K562 (cell line): ENCODE measurements around the gene SYNCRIP. TPM values are rescaled to one million over a fixed set of nuclear protein-coding genes. Genes with fewer than 3 reads are reported as not detected.
A peak's percentile ranks its signal among the peaks of the same experiment; 100 is the strongest.

ENCODE experiments used
- FUS ChIP-seq: fragments of 200-400 bp; formaldehyde crosslinking; optimal IDR thresholded peaks from 2 replicates; pipeline ENCODE3; 2017; ENCODE audit warnings: low read depth, low read length
- GABPB1 ChIP-seq: sonication (generic); formaldehyde crosslinking; IDR thresholded peaks from 2 replicates; pipeline ENCODE4 v1.8.0; 2022; ENCODE audit warnings: mild to moderate bottlenecking, missing genetic modification reagents
- KLF10 ChIP-seq: fragments of 250-450 bp; sonication (Bioruptor Pico); IDR thresholded peaks from 2 replicates; pipeline ENCODE4 v1.6.1; 2021; ENCODE audit warnings: matching md5 sums
- PRPF4 ChIP-seq: fragments of 200-400 bp; formaldehyde crosslinking; IDR thresholded peaks from one replicate; pipeline ENCODE4 v1.6.1; 2017; ENCODE audit warnings: low read length, low read depth, mild to moderate bottlenecking; ENCODE audit not compliant: insufficient read depth, poor library complexity, severe bottlenecking
- RBM15 ChIP-seq: fragments of 200-400 bp; formaldehyde crosslinking; IDR thresholded peaks from 2 replicates; pipeline ENCODE4 v1.6.1; 2018; ENCODE audit warnings: mild to moderate bottlenecking, low read length, moderate library complexity; ENCODE audit not compliant: insufficient read depth
- SMAD3 ChIP-seq: fragments of 450-650 bp; formaldehyde crosslinking; conservative IDR thresholded peaks from 2 replicates; pipeline ENCODE4 v1.4.0; 2020; ENCODE audit warnings: mild to moderate bottlenecking
- SMARCA5 ChIP-seq: fragments of 450-650 bp; IDR thresholded peaks from 2 replicates; pipeline ENCODE4 v1.6.1; 2016
- SRSF3 ChIP-seq: fragments of 200-400 bp; formaldehyde crosslinking; IDR thresholded peaks from 2 replicates; pipeline ENCODE4 v1.6.1; 2016; ENCODE audit warnings: mild to moderate bottlenecking, low read length, moderate library complexity; ENCODE audit not compliant: insufficient read depth
- TEAD4 ChIP-seq, 2 experiments: sonication (generic) in 1 of 2; formaldehyde crosslinking in 1 of 2; IDR thresholded peaks; 2 replicates each; pipeline versions ENCODE4 v1.6.1 to v1.8.0; 2012 to 2022; ENCODE audit warnings: borderline replicate concordance in 1 of 2, inconsistent platforms in 1 of 2, low read length in 1 of 2, mild to moderate bottlenecking in 1 of 2, missing genetic modification reagents in 1 of 2
- ZC3H11A ChIP-seq: IDR thresholded peaks from 2 replicates; pipeline ENCODE4 v1.6.1; 2012; ENCODE audit warnings: low read depth, low read length, improper control_type of control experiment
- ZEB2 ChIP-seq: fragments of 450-650 bp; IDR thresholded peaks from 2 replicates; pipeline ENCODE4 v1.6.1; 2016
- polyA plus RNA-seq, 8 experiments: library from polyadenylated mRNA; depleted of rRNA in 4 of 8; stranded (reverse) in 5 of 8; unstranded in 3 of 8; fragments of >200 nt; fragmentation: Nextera tagmentation in 2 of 8; fragmentation: Illumina TruSeq in 1 of 8; extraction: Ambion mirVana in 2 of 8; extraction: Trizol in 1 of 8; gene quantifications; 2 replicates each; pipeline versions ENCODE4 v1.2.1 to v1.2.3, GENCODE V29; 2011 to 2014; ENCODE audit warnings: inconsistent platforms in 1 of 8, missing spikeins in 1 of 8
- total RNA-seq, 7 experiments: library from RNA; depleted of rRNA in 6 of 7; stranded (reverse); fragments of >200 nt in 6 of 7; fragmentation: Illumina TruSeq in 2 of 7; extraction: Trizol in 2 of 7; gene quantifications; 2 replicates each; pipeline versions ENCODE4 v1.2.1 to v1.2.3, GENCODE V29; 2011 to 2021; ENCODE audit warnings: low replicate concordance in 1 of 7
- TF ChIP-seq, protein P1 (sequence below): fragments of 450-650 bp; IDR thresholded peaks from 2 replicates; pipeline ENCODE4 v1.6.1; 2018; ENCODE audit warnings: mild to moderate bottlenecking, low read depth; ENCODE audit not compliant: partially characterized antibody
- TF ChIP-seq, protein P2 (sequence below): fragments of 450-650 bp; formaldehyde crosslinking; IDR thresholded peaks from 2 replicates; pipeline ENCODE4 v1.4.0; 2022; ENCODE audit warnings: mild to moderate bottlenecking, moderate library complexity
- TF ChIP-seq, protein P3 (sequence below): fragments of 450-650 bp; IDR thresholded peaks from 2 replicates; pipeline ENCODE4 v1.6.1; 2016; ENCODE audit warnings: antibody characterized with exemption
- TF ChIP-seq, protein P4 (sequence below), 3 experiments: IDR thresholded peaks in 2 of 3; conservative IDR thresholded peaks in 1 of 3; 2 replicates each; pipeline ENCODE4 v1.5.1; 2011 to 2012; ENCODE audit warnings: low read length in 3 of 3, mild to moderate bottlenecking in 3 of 3, control low read depth in 2 of 3, improper control_type of control experiment in 1 of 3, inconsistent platforms in 1 of 3, low read depth in 1 of 3, mixed read lengths in 1 of 3, moderate library complexity in 1 of 3; ENCODE audit not compliant: insufficient read depth in 2 of 3
- TF ChIP-seq, protein P5 (sequence below): fragments of 450-650 bp; conservative IDR thresholded peaks from 2 replicates; pipeline ENCODE4 v1.6.1; 2016; ENCODE audit warnings: missing genetic modification characterization, low read depth, mild to moderate bottlenecking, missing compliant biosample characterization, moderate library complexity
- TF ChIP-seq, protein P6 (sequence below): fragments of 250-450 bp; sonication (Bioruptor Pico); IDR thresholded peaks from 2 replicates; pipeline ENCODE4 v1.4.0; 2020; ENCODE audit warnings: mild to moderate bottlenecking

Gene SYNCRIP
- total and polyA plus RNA-seq, 9 of the 15 experiments (the other 6 are each of a cell fraction or from before 2014, with no cell fraction given) = 46.5 to 295 (median 140) TPM

DNA sequence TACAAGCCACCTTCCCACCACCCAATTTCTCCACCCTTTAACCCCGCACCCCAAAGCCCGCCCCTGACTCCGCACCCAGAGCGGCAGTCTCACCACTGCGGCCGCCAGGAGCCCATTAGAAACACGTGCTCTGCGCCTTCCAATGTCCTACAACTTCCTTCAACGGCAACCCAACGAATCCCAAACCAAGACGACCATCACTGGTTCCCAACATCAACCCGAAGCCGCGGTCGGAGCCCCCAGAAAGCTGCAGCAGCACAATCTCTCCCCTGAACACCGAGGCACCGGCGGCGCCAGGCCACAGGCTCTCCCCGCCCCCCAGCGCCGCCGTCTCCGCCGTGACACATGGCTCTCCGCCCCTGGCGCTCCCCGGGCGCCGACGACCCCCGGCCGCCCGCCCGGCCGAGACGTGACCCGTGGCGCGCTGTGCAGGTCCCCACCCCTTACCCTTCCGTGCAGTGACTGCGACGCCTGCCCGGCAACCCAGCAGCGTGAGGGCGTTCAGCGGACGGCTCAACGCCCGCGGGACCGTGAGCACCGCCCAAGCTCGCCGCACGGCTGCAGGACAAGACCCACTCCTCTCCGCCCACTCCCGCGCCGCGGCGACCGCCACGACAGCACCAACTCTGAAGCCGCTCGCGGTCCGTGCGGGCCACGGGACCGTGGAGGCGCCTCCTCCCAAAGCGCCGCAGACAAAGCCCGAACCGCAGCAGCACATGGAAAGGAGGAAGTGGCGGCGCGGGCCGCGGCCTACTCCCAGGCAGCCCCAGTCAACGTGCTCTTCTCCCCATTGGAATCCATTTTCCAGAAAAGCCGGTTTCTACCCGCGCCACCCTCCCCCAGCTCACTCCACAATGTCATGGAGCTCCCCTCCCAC, 551 bp downstream of the SYNCRIP start (continued):
- no peak for TF ChIP-seq TEAD4 (IDR thresholded peaks at IDR 0.05; ENCODE audit: low read length)
- no peak for TF ChIP-seq TEAD4 (CRISPR knock-in tag; IDR thresholded peaks at IDR 0.05; ENCODE audit: borderline replicate concordance)
- TF ChIP-seq, protein P1, sequence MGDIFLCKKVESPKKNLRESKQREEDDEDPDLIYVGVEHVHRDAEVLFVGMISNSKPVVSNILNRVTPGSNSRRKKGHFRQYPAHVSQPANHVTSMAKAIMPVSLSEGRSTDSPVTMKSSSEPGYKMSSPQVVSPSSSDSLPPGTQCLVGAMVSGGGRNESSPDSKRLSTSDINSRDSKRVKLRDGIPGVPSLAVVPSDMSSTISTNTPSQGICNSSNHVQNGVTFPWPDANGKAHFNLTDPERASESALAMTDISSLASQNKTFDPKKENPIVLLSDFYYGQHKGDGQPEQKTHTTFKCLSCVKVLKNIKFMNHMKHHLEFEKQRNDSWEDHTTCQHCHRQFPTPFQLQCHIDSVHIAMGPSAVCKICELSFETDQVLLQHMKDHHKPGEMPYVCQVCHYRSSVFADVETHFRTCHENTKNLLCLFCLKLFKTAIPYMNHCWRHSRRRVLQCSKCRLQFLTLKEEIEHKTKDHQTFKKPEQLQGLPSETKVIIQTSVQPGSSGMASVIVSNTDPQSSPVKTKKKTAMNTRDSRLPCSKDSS = no peak
- TF ChIP-seq, protein P2, sequence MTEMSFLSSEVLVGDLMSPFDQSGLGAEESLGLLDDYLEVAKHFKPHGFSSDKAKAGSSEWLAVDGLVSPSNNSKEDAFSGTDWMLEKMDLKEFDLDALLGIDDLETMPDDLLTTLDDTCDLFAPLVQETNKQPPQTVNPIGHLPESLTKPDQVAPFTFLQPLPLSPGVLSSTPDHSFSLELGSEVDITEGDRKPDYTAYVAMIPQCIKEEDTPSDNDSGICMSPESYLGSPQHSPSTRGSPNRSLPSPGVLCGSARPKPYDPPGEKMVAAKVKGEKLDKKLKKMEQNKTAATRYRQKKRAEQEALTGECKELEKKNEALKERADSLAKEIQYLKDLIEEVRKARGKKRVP = no peak
- TF ChIP-seq SRSF3 = peak; percentile 94
- 0 out of 2 replicates have a peak, but pooled peaks have one; percentile 52 for TF ChIP-seq RBM15
- TF ChIP-seq ZEB2 = no peak
- TF ChIP-seq SMAD3 (CRISPR knock-in tag) = no peak
- TF ChIP-seq, protein P3, sequence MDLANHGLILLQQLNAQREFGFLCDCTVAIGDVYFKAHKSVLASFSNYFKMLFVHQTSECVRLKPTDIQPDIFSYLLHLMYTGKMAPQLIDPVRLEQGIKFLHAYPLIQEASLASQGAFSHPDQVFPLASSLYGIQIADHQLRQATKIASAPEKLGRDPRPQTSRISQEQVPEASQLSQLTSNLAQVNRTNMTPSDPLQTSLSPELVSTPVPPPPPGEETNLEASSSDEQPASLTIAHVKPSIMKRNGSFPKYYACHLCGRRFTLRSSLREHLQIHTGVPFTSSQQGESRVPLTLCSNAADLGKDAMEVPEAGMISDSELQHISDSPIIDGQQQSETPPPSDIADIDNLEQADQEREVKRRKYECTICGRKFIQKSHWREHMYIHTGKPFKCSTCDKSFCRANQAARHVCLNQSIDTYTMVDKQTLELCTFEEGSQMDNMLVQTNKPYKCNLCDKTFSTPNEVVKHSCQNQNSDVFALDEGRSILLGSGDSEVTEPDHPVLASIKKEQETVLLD = no peak
- TF ChIP-seq, protein P4, sequence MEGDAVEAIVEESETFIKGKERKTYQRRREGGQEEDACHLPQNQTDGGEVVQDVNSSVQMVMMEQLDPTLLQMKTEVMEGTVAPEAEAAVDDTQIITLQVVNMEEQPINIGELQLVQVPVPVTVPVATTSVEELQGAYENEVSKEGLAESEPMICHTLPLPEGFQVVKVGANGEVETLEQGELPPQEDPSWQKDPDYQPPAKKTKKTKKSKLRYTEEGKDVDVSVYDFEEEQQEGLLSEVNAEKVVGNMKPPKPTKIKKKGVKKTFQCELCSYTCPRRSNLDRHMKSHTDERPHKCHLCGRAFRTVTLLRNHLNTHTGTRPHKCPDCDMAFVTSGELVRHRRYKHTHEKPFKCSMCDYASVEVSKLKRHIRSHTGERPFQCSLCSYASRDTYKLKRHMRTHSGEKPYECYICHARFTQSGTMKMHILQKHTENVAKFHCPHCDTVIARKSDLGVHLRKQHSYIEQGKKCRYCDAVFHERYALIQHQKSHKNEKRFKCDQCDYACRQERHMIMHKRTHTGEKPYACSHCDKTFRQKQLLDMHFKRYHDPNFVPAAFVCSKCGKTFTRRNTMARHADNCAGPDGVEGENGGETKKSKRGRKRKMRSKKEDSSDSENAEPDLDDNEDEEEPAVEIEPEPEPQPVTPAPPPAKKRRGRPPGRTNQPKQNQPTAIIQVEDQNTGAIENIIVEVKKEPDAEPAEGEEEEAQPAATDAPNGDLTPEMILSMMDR (IDR thresholded peaks at IDR 0.05 in 2 of 3, conservative IDR thresholded peaks at IDR 0.05 in 1 of 3; ENCODE audit: insufficient read depth in 2 of 3, low read depth in 1 of 3, low read length in 3 of 3) = no peak
- TF ChIP-seq, protein P5, sequence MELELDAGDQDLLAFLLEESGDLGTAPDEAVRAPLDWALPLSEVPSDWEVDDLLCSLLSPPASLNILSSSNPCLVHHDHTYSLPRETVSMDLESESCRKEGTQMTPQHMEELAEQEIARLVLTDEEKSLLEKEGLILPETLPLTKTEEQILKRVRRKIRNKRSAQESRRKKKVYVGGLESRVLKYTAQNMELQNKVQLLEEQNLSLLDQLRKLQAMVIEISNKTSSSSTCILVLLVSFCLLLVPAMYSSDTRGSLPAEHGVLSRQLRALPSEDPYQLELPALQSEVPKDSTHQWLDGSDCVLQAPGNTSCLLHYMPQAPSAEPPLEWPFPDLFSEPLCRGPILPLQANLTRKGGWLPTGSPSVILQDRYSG (tag) = no peak
- TF ChIP-seq GABPB1 (CRISPR knock-in tag) = no peak
- peak; percentile 84 for TF ChIP-seq FUS
- no peak for TF ChIP-seq ZC3H11A
- no peak for TF ChIP-seq SMARCA5
- no peak for TF ChIP-seq PRPF4
- TF ChIP-seq, protein P6, sequence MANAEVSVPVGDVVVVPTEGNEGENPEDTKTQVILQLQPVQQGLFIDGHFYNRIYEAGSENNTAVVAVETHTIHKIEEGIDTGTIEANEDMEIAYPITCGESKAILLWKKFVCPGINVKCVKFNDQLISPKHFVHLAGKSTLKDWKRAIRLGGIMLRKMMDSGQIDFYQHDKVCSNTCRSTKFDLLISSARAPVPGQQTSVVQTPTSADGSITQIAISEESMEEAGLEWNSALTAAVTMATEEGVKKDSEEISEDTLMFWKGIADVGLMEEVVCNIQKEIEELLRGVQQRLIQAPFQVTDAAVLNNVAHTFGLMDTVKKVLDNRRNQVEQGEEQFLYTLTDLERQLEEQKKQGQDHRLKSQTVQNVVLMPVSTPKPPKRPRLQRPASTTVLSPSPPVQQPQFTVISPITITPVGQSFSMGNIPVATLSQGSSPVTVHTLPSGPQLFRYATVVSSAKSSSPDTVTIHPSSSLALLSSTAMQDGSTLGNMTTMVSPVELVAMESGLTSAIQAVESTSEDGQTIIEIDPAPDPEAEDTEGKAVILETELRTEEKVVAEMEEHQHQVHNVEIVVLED = 0 out of 2 replicates have a peak, but pooled peaks have one; percentile 18
- no peak for TF ChIP-seq KLF10 (CRISPR knock-in tag)
